Tibial nerve (tissue), 3 donors: ENCODE results near the gene ITPRID2.

ENCODE experiments used
- POLR2A ChIP-seq, 2 donors: fragments of 450-650 bp; IDR thresholded peaks; one replicate each; pipeline ENCODE4 v1.6.1; 2017; ENCODE audit warnings: antibody characterized with exemption in 2 of 2, mild to moderate bottlenecking in 2 of 2, moderate library complexity in 2 of 2
- TF ChIP-seq, protein P1 (sequence below), 5 experiments: fragments of 200-600 bp in 3 of 5; fragments of 450-650 bp in 2 of 5; sonication (generic) in 3 of 5; IDR thresholded peaks; one replicate each; pipeline ENCODE4 v1.5.1; 2016 to 2019; ENCODE audit warnings: antibody characterized with exemption in 5 of 5, mild to moderate bottlenecking in 3 of 5, moderate library complexity in 2 of 5

DNA sequence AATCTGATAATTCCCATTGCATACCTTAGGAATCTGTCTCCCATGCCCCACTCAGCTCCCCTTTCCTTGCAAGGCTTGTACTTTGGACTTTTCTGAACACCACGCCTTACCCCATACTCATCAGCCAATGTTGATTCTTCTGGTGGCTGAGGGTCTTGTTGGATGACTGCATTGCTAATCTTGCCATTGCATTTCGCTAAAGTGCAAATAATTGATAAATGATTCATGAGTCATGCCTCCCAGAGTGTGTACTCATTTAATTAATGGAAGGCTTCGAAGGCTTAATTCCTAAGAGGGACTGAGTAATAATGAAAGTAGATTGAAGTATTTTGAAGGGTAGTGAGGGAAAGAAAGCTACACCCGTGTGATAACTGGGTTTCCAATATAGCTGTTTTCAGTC is 66.1 kb downstream of the ITPRID2 start:
- TF ChIP-seq, protein P1, sequence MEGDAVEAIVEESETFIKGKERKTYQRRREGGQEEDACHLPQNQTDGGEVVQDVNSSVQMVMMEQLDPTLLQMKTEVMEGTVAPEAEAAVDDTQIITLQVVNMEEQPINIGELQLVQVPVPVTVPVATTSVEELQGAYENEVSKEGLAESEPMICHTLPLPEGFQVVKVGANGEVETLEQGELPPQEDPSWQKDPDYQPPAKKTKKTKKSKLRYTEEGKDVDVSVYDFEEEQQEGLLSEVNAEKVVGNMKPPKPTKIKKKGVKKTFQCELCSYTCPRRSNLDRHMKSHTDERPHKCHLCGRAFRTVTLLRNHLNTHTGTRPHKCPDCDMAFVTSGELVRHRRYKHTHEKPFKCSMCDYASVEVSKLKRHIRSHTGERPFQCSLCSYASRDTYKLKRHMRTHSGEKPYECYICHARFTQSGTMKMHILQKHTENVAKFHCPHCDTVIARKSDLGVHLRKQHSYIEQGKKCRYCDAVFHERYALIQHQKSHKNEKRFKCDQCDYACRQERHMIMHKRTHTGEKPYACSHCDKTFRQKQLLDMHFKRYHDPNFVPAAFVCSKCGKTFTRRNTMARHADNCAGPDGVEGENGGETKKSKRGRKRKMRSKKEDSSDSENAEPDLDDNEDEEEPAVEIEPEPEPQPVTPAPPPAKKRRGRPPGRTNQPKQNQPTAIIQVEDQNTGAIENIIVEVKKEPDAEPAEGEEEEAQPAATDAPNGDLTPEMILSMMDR (IDR thresholded peaks at IDR 0.05) = no peak
- no peak for TF ChIP-seq POLR2A (IDR thresholded peaks at IDR 0.05)
